T-helper 1 cell (primary cell): ENCODE data around the gene DOK1.

ENCODE experiments used
- DNase-seq, 5 donors: peaks; one replicate each; pipeline ENCODE4 v3.0.0-alpha.2; 2012 to 2020

Gene DOK1

GRCh38 chr2:74525717-74526648 is 28.5 kb upstream of the DOK1 start, which contains the start of gene DQX1:
DQX1 (minus strand) TSS chr2:74526231; CDS start chr2:74525729, 502 bp downstream.
- DNase-seq = peak in 1 of 5 donors; percentile 38

- DNase-seq = no peak
These were observed 27.8 kb upstream of the DOK1 start for GRCh38 chr2:74526649-74527230.

GRCh38 chr2:74527741-74528140 is 26.8 kb upstream of the DOK1 start:
- DNase-seq = no peak

GRCh38 chr2:74528600-74529356 is 25.7 kb upstream of the DOK1 start:
- no peak for DNase-seq

GRCh38 chr2:74529357-74530238 is 24.9 kb upstream of the DOK1 start, which contains the start of the genes AUP1 and HTRA2:
AUP1 (minus strand) TSS chr2:74529706; CDS start chr2:74529629, 77 bp downstream.
HTRA2 (plus strand) TSS chr2:74529933; CDS start chr2:74530007, 74 bp downstream.
- peak; percentile 72 to 96 (median 78) for DNase-seq

GRCh38 chr2:74530239-74531187 is 24.0 kb upstream of the DOK1 start:
- DNase-seq = peak in 3 of 5 donors; percentile 24 to 69 (median 35)

GRCh38 chr2:74531666-74532065 is 22.9 kb upstream of the DOK1 start:
- DNase-seq = no peak

- DNase-seq = peak in 1 of 5 donors; percentile 67
These were observed 22.3 kb upstream of the DOK1 start for GRCh38 chr2:74532222-74532621.

GRCh38 chr2:74533464-74533863 is 21.1 kb upstream of the DOK1 start:
- no peak for DNase-seq

GRCh38 chr2:74534411-74534810 is 20.1 kb upstream of the DOK1 start:
- DNase-seq = no peak

GRCh38 chr2:74535440-74535965 is 19.0 kb upstream of the DOK1 start:
- DNase-seq = no peak

GRCh38 chr2:74536166-74536950 is 18.2 kb upstream of the DOK1 start:
- no peak for DNase-seq

GRCh38 chr2:74537140-74537539 is 17.4 kb upstream of the DOK1 start:
- DNase-seq = no peak

GRCh38 chr2:74538881-74539339 is 15.6 kb upstream of the DOK1 start:
- DNase-seq = no peak

- no peak for DNase-seq
These were observed 14.2 kb upstream of the DOK1 start for GRCh38 chr2:74540291-74540690.

GRCh38 chr2:74542978-74543377 is 11.5 kb upstream of the DOK1 start:
- DNase-seq = no peak

GRCh38 chr2:74544634-74545033 is 9.9 kb upstream of the DOK1 start:
- no peak for DNase-seq

- DNase-seq = no peak
These were observed 8.5 kb upstream of the DOK1 start for GRCh38 chr2:74546004-74546403.

- no peak for DNase-seq
These were observed 6.1 kb upstream of the DOK1 start for GRCh38 chr2:74548285-74548899.
